Measurements from ENCODE around the gene CUBN.

The CUBN gene

DNA sequence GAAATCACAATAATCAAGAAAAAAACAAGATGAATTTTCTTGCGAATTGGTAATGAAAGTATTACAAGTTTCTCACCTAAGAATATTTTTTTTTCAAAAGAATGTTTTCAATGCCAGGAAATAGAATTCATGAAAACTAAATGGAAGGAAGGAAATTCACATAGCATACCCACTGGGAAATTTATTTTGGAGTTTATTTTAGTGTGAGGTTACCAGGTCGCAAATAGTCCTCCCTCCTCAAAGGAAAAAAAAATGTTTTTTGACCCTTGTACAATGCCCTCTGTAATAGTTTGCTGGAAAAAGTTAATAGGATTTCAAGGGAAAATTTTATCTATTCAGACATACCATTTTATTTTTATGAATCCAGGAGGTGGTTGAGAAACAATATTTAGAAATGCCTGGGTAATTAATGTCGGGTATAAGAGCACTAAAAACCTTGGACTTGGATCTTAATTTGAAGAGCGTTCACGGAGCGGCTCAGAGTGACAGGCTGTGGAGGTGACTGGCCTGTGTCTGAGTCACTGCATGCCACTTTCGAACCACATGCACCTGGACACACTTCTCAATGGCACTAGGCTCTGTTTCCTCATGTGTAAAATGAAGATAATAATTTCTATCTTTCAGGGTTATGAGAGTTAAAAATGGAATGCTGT lies 28.2 kb downstream of the CUBN start:
- no peak for DNase-seq

DNA sequence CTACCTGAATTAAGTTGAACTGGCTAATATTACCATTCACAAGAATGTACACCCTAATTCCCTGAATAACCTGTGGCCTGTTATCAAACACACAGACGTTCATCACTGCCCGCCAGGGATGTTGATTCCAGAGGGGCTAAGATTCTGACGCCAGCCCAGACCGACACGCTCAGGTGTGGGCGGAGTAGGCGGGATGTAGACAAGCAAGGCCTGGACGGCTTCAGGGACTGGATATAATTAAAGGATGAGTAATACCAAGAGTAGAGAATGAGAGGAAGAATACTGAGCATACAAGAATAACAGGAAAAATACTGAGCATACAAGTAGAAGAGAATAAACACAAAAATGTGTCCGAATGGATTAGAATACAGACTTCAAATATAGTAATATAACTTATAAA lies 29.0 kb downstream of the CUBN start:
- DNase-seq: no peak

DNA sequence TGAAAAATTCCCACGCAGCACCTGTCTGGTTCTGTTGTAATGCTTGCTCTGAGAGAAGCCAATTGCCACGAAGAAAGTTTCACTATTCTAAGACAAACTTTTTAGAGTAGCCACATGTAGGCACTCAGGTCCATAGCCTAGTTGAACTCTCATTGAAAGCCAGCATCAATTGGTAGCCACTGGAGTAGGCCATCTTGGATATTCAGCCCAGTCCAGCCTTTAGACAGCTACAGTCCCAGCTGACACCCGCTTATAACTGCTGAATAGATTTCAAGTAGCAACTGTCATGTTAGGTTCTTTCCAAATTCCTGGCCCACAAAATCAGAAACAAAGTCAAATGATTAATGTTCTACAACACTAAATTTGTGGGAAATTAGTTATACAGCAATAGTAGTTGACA lies 31.6 kb downstream of the CUBN start:
- DNase-seq: no peak

DNA sequence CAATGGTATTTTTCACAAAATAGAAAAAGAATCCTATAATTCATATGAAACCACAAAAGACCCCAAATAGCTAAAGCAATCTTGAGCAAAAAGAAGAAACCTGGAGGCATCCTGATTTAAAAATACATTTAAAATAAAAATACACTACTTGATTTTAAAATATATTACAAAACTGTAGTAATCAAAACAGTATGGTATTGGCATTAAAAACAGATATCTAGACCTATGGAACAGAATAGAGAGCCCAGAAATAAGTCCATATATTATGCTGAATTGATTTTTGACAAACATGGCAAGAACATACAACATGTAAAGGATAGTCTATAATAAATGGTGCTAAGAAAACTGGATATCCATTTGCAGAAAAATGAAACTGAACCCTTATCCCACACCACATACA lies 34.8 kb downstream of the CUBN start:
- DNase-seq: no peak

DNA sequence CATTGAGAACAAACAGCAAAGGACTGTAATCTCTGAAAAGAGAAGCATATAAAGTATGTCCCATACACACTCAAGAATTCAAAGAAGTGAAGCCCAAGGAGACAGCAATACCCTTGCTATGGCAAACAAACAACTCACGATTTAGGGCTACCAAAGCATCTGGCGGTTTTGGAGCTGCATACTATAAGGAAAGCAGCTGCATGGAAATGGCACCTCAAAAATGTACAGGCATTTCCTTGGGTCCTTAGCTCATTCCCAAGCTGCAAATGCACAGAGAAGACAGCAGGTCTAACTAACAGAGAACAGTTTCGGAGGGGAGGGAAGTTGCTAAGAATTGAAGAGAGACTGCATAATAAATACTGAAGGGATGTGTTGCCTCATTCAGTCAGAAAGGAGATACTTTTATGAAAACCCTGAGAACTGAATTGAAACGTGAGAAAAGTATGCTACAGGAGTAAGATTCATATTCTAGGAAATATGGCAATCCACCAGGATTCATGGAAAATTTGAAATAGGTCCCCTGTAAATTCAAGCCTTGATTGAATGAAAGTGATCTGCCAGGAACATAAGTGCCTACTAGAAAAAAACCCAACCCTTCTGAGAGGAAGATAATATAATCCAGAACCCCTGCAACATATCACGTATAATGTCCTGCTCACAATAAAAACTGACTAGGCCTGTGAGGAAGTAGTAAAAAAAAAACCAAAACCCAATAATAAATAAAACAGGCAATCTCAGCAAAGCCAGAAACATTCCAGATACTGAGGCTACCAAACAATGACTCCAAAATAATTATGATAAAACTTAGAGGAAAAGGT lies 36.4 kb downstream of the CUBN start:
- DNase-seq: no peak

DNA sequence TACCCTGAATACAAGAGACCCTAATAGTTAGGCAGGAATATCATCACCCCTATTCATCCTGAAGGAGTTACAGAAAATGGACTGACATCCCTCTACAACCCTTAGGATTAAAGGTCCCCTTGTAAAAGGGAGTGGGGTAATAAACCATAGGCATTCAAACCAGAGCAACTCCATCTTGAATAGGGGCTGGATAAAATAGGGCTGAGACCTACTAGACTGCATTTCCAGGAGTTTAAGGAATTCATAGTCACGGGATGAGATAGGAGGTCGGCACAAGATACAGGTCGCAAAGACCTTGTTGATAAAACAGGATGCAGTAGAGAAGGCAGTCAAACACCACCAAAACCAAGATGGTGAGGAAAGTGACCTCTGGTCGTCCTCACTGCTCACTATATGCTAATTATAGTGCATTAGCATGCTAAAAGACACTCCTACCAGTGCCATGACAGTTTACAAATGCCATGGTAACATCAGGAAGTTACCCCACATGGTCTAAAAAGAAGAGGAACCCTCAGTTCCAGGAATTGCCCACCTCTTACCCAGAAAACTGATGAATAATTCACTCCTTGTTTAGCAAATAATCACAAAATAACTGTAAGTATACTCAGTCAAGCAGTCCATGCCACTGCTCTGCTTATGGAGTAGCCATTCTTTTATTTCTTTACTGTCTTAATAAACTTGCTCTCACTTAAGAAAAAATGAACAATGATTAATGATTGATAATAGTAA lies 37.2 kb downstream of the CUBN start:
- no peak for DNase-seq

DNA sequence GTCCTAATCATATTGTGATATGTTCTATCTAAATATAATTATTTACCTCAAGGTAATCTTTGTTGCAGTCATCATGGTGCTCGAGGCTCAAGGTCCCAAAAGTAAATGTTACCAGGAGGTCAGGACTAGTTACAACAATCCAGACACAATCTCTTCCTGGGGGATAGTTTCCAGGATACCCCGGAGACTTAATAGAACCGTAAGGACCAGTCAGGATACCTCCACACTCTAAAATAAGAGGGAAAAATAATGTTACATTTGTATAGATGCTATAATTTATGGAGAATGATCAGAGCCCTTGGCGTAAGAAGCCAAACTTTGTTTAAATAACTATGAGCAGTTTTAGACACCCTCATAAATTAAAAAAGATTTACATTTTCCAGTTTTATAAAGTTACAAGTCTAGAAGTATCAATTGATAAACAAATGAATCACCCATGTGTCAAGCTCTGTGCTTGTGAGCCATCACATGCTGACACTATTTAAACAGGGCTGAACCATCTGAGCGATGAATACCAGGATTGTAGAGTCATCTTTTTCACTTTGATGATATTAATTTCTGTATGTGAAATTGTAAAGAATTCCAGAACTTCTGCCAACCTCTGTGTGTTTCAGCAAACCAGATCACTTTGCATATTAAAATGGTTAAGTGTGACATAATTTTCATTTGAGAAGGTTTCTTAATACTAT lies 41.3 kb downstream of the CUBN start:
- DNase-seq: peak; percentile 78

DNA sequence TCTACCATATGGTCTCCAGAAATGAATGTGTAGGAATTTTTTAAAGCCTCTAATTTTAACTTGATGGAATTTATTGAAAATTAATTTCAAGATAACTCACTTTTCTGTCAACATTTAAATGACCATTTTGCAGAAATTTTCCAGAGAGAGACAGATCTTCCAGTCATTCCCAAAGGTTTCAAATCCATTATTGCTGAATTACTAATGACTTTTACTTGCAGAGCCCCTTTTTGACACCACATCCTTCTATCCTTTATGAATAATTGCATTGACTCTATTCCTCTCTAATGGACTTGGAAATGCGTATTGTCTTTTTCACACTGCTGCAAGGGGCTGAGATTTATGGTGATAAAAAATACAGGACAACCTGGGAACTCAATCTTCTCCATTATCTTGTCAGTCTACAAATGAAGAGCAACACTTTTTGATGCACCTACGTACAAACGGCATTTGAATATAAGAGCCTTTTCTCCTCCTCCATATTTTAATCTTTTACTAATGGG lies 42.7 kb downstream of the CUBN start:
- DNase-seq: no peak

DNA sequence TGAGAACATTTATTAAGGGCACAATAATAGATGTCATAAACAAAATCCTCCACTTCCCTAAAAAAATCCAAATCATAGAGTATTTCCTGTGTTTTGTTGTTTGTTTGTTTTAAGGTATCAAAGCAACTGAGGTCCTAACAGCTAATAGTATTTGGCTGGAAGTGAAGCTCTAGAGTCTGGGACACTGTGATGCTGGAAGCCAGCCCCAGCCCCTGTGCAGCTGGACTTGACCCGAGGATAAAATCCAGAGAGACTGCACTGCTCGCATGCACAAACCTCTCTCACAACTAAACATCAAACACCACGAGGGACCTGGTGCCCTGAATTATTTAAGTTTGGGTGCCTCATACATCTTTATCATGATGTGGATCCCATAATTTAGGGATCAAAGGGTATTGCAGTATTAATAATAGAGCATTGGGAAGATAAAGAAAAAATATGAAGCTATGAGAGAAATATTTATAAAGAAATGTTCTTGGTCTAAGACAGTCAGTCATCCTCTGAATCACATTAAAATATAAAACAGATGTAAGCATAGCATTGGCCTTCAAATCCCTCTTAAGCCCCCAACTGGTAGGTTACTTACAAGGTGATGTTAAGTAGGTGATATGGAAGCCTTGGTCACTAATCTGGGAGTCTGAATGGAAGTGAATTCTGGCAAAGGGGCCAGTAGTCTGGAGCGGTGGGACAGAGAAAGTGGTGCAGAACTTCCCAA lies 44.4 kb downstream of the CUBN start:
- no peak for DNase-seq

DNA sequence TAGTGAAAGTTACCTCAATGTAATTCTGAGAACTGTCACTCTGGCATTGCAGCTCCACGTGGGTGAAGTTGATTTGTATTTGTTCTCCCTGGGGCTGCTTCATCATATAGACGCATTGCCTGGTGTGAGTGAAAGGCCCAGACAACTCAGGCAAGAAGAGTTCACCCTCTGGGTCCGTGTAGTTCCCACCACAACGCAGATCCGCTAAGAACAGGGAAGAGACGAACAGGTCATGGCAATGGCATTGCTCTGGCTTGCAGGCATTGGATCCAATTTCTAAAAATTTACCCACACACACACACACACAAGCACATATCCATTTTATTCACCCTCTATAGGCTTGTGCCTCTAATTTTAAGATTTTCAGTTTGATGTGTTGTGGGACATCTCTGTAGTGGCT lies 45.4 kb downstream of the CUBN start:
- DNase-seq: no peak

DNA sequence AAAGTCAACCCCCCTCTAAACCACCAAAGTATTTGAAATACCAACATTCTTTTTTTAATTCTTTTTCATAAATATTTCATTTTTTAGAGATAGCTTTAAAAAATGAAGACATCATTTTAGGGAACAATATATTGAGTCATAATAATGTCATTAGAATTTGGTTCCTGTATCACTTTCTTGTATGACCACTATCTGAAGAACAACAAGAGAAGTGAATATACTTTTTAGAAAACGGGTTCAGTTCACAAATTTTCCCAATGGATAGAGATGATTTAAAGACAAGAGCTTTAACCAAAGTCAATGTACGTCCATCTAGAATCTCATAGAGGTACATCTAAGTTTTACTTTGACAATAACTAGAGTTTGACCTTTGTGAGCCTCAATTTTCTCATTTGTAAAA lies 48.2 kb downstream of the CUBN start:
- DNase-seq: no peak

DNA sequence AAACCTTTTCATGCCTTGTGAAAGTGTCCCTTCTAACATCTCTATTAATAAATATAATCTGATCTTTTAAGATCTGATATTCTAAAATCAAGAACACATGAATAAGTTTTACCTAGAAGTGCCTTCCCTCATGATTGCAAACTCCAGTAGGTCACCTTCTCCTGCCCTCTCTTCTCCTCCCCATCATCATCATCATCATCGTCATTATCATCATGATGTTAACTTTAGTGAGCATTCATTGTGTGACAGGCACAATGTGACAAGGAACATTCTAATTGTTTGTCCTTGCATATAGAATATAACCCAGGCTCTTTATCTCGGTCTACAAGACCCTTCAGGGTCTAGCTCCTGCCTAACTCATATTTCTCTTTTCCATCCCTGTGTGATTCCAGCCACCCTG lies 51.7 kb downstream of the CUBN start:
- no peak for DNase-seq

DNA sequence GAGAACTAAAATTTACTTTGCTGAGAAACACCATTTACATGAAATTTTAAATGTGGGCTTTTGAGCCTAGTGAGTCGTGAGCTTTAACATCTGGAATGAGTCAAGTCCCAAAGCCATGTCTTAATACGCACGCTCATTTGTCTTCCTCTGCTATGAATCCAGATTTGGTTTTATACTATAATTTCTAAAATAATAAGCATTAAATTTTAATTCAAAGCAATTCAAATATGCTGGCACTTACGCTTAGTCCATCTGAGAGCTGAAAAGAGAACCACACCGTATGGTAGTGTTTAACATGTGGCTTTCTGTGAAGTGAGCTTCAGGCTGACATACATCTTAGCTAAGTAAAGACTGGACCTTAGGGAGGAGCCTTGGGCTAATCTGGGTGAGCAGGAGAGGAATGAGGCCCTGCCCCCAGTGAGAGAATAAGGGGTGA lies 52.2 kb downstream of the CUBN start:
- DNase-seq: no peak

DNA sequence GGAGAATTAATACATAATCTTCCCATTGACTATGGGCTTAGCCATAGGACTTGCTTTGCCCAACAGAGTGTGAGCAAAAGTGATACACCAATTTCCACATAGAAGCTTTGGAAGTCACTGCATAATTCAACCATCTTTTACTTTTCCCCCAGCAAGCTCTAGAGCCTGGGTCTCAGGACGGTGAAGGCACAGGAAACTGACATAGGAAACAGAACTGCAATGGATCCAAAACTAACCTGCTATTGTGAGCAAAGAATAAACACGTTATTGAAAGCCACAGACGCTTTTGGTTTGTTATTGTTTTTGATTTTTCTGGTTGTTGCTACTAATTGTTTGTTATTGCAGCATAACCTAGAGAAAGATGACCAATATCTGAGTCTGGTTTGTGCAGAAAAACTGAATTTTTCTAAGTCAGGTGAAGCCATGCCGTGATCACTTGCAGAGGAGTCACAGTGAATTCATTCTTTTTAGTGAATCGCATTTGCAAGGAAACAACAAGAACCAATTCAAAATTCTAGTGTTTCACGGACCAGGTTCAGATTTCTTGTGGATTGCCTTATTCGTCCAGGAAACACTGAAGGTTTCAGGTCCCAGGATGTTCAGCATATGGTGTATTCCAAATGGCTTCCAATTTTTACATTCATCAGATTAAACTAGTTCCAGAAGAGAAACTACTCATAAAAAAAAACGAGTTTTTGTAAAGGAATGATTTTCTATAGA lies 52.8 kb downstream of the CUBN start:
- DNase-seq: no peak

DNA sequence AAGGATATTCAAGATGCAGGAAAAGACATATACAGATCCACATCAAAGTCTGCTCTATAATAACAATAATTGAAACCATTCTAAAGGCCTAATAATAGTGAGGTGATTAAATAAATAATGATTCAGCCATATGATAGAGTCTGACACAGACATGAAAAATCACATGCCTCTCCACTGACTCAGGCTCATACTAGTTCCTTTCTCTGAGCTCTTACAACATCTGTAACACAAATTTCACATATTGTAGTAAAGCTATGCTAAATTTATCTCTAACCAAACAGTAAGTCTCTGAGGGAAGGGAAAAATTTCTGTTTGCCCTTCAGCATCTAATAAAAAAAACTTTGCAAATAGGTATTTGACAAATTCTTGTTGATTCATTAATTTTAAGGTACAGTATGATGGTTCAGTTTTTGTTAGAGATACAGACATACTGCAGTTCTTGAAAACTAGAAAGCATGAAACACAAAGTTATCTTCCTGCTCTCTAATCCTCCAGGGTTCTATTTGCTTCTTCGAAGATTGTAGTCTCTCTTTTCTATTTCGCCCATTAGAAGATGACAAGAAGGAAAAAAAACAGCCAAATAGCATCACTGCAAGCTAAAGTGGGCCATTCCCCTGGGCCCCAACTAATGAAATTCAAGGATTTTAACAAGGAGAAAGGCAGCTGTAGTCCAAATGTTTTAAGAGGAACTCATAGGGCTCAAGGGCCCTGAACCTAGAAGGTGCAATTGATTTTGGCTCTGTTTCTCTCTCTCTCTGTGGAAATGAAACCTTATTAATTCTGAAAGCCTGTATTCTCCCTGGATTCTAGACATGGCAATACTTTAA lies 53.9 kb downstream of the CUBN start:
- DNase-seq: peak; percentile 92

DNA sequence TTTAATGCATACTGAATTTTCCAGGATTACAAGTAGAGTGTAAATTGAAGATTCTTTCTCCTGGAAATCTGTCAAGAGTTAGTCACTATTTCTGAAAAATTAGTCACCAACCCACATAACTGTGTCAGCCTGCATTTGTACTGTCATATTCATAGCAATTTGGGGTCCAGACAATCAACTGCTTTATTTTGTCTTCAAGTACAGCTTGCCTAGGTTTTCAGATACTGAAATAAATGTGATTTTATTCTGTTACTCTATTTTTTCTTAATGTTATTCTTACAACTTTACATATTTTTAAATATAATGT lies 55.1 kb downstream of the CUBN start:
- peak; percentile 71 for DNase-seq

DNA sequence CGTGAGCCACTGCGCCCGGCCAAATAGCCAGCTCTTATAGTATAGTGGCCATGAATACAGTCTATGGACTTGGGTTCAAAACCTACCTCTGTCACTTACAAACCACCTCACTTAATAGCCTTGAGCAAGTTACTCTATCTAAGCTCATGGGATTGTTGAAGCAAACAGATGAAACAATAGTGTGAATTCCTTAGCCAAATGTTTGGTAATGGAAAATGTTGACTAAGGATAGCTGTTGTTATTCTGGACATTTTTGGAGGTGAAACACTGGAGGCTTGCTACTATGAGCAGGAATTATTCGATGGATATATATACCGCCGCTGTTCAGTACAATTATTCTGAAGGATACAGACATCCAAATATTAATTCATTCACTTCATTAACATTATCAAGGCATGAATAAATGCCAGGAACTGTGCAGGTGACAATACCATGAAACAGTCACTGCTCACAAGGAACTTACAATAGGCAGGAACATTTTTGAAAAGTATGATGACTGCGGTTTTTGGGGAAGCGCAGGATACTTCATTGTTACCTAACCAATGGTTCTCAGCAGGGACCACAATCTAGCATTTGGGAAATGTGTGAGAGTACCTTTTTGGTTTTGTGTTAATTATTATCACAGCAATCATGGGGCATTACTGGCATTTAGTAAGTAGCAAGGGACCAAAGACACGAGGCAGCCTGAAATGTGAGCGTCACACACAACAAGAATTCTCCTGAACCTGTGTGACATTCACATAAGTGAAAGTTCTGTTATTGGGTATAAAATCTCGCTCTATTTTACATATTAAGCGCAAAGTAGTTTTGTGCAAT lies 55.7 kb downstream of the CUBN start:
- DNase-seq: no peak

DNA sequence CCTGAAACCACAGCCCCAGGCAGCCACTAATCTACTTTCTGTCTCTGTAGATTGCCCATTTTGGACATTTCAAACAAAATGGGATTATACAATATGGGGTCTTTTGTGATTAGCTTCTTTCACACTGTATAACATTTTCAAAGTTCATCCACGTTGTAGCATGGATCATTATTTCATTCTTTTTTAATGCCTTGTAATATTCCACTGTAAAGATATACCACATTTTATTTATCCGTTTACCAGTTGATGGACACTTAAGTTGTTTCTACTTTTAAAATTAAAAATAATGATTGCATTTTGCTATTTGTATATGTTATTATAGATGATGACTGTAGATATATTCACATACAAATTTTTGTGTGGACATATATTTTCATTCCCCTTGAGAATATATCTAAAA lies 60.7 kb downstream of the CUBN start:
- no peak for DNase-seq

DNA sequence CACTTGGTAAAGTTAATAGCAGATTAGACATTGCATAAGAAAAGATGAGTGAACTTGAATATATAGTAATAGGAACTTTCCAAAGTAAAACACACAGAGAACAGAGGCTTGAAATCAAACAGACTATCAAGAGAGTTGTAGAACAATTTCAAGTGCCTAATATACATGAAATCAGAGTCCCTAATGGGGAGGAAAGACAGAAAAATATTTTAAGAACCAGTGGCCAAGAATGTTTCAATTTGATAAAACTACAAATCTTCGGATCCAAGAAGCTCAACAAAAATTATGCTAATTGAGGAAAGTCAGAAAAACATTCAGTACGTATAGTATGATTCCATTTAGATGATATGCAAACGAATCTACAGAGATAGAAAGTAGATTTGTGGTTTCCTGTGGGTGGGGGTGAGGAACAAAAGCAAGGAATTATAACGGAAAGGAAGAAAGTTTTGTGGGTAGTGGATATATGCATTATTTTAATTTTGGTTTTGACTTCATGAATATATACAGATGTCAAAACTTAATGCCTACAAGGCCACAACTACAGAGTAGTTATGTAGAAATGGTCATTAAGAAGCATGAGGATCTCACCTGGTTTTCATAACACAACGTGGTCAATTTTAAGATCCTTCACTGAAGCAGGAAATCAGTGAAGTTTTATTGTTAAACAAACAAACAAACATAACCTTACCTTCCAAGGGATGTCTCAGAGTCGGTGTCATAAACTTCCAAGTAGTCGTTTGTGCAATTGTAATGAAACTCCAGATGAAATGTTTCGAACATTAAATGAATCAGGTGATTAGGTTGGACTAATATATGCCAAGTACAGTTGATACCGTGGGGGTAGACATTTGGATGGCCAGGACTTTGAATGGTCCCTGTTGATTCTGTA lies 62.0 kb downstream of the CUBN start:
- DNase-seq: peak; percentile 33
